GM23338 (cell line): ENCODE data around the gene GPR153. TPM values are rescaled to one million over a fixed set of nuclear protein-coding genes. Genes with fewer than 3 reads are reported as not detected.

Experiments
- ATAC-seq: fragments of 200-7000 bp; cut with Tn5 transposase; 3 replicates; pipeline ENCODE4 v1.9.1; 2020
- DNase-seq: peaks from one replicate; pipeline ENCODE4 v3.0.0-alpha.2; 2015; ENCODE audit warnings: low spot score
- H2AFZ ChIP-seq: fragments of 200-600 bp; sonication (generic); 2 replicates; pipeline ENCODE4 v1.8.0; 2016; ENCODE audit warnings: antibody characterized with exemption, mild to moderate bottlenecking, moderate library complexity
- H3F3A ChIP-seq: fragments of 200-600 bp; sonication (generic); replicated peaks from 2 replicates; pipeline ENCODE4 v1.8.0; 2017; ENCODE audit warnings: antibody characterized with exemption, mixed run types, low read depth
- H3K27ac ChIP-seq: fragments of 200-600 bp; sonication (generic); 2 replicates; pipeline ENCODE4 v1.6.1; 2016; ENCODE audit warnings: low read depth
- H3K27me3 ChIP-seq: fragments of 200-600 bp; sonication (generic); 2 replicates; pipeline ENCODE4 v1.8.0; 2016; ENCODE audit warnings: mild to moderate bottlenecking, mixed run types, moderate library complexity; ENCODE audit not compliant: insufficient read depth
- H3K36me3 ChIP-seq: fragments of 200-600 bp; sonication (generic); 2 replicates; pipeline ENCODE4 v1.8.0; 2016; ENCODE audit warnings: mild to moderate bottlenecking; ENCODE audit not compliant: insufficient read depth
- H3K4me1 ChIP-seq: fragments of 200-600 bp; sonication (generic); 2 replicates; pipeline ENCODE4 v1.8.0; 2016; ENCODE audit warnings: mild to moderate bottlenecking, moderate library complexity; ENCODE audit not compliant: insufficient read depth
- H3K4me2 ChIP-seq: fragments of 200-600 bp; sonication (generic); 2 replicates; pipeline ENCODE4 v1.7.1; 2017; ENCODE audit warnings: mixed run types
- H3K4me3 ChIP-seq: fragments of 200-600 bp; sonication (generic); 2 replicates; pipeline ENCODE4 v1.6.1; 2016; ENCODE audit warnings: mixed run types
- H3K79me2 ChIP-seq: fragments of 200-600 bp; sonication (generic); replicated peaks from 2 replicates; pipeline ENCODE4 v1.8.0; 2017; ENCODE audit warnings: mild to moderate bottlenecking; ENCODE audit not compliant: insufficient read depth
- H3K9me2 ChIP-seq: fragments of 200-600 bp; sonication (generic); 2 replicates; pipeline ENCODE4 v1.8.0; 2017; ENCODE audit not compliant: insufficient read depth
- H4K20me1 ChIP-seq: fragments of 200-600 bp; sonication (generic); replicated peaks from 2 replicates; pipeline ENCODE4 v1.8.0; 2017; ENCODE audit warnings: mild to moderate bottlenecking; ENCODE audit not compliant: insufficient read depth
- H3K27ac Mint-ChIP-seq: 2 replicates; pipeline ENCODE4 v1.8.0; 2020; ENCODE audit warnings: inconsistent platforms, mild to moderate bottlenecking, moderate library complexity, mixed read lengths
- H3K27me3 Mint-ChIP-seq: 3 replicates; pipeline ENCODE4 v1.8.0; 2022; ENCODE audit warnings: low read depth, mild to moderate bottlenecking, moderate library complexity, mixed read lengths, inconsistent platforms; ENCODE audit not compliant: insufficient read depth, poor library complexity
- H3K36me3 Mint-ChIP-seq: 3 replicates; pipeline ENCODE4 v1.8.0; 2021; ENCODE audit warnings: low read depth, mild to moderate bottlenecking, inconsistent platforms, moderate library complexity, mixed read lengths
- H3K4me1 Mint-ChIP-seq: 3 replicates; pipeline ENCODE4 v1.8.0; 2020; ENCODE audit warnings: mild to moderate bottlenecking, inconsistent platforms, mixed read lengths
- H3K4me3 Mint-ChIP-seq: 3 replicates; pipeline ENCODE4 v1.8.0; 2021; ENCODE audit warnings: moderate library complexity, mild to moderate bottlenecking, inconsistent platforms, mixed read lengths
- H3K9me3 Mint-ChIP-seq: 3 replicates; pipeline ENCODE4 v1.8.0; 2020; ENCODE audit warnings: moderate library complexity, mild to moderate bottlenecking, inconsistent platforms, mixed read lengths
- CREB1 ChIP-seq: fragments of 250-450 bp; sonication (Bioruptor Pico); IDR thresholded peaks from 2 replicates; pipeline ENCODE4 v1.5.0; 2020; ENCODE audit warnings: low read depth, mild to moderate bottlenecking, moderate library complexity
- NANOG ChIP-seq: IDR thresholded peaks from 2 replicates; pipeline ENCODE4 v1.6.1; 2016; ENCODE audit warnings: antibody characterized with exemption, borderline replicate concordance
- polyA plus RNA-seq: library from polyadenylated mRNA; unstranded; fragments of >200 nt; fragmentation: Nextera tagmentation; extraction: Ambion mirVana; gene quantifications from 2 replicates; pipeline ENCODE4 v1.2.1, GENCODE V29; 2016
- total RNA-seq: library from RNA; depleted of rRNA; stranded (reverse); fragments of >200 nt; shearing (Covaris generic); gene quantifications from 2 replicates; pipeline ENCODE4 v1.2.3, GENCODE V29; 2014
- TF ChIP-seq, protein P1 (sequence below): IDR thresholded peaks from one replicate; pipeline ENCODE4 v1.6.1; 2018; ENCODE audit warnings: antibody characterized with exemption; ENCODE audit not compliant: unreplicated experiment
- TF ChIP-seq, protein P2 (sequence below): IDR thresholded peaks from 2 replicates; pipeline ENCODE4 v1.6.1; 2016; ENCODE audit warnings: antibody characterized with exemption
- TF ChIP-seq, protein P3 (sequence below): fragments of 250-450 bp; sonication (Bioruptor Pico); IDR thresholded peaks from 2 replicates; pipeline ENCODE4 v1.5.0; 2020; ENCODE audit warnings: mild to moderate bottlenecking, moderate library complexity

The GPR153 gene
- total and polyA plus RNA-seq, 2 experiments from 2014 or later: 1.3 to 9.0 TPM

DNA sequence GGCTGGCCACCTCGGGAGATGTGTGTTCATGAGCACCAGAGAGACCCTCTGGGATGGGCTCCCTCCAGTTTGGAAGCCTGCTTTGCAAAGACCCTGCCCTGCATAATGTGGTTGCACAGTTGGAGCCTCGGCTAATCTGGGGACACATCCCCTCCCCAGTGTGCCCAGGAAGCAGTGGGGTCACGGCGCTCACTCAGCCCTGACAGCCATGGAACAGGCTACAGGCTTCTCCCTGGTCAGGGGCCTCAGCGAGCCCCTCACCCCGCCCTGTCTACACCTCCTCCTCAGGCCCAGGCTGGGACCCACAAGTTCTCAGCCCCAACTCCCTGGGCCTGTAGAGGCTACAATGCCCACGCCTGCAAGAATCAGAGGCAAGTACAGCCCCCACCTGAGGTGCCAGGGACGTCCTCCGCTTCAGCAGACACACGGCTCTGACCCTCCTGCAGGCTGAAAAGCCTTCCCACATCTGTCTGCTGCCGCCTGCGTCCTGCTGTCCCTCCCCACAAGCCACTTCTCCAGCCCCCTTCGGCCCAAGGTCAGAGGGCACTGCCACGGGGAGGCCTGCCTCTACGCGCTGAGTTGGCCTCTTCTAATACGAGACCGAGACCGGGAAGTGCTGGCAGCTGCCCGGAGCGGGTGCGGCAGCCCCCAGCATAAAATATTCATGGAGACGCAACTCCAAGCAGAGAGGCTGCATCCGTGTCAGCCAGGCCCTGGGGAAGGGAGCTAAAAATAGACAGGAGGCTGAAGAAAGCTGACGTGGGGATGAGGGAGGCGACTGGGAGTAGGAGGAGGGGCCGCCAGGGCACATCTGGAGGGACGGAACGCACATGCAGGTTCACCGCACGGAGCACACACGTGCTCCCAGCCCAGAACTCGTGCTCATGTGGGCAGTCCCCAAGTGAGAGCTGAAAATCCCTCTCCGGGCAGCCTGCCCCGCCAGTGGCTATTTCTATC, 15.2 kb upstream of the GPR153 start:
- H3K79me2 ChIP-seq: no peaks in the 10 kb centered on the region
- no peak overlapping the region for H2AFZ ChIP-seq
- no peaks in the 10 kb centered on the region for H3K27me3 ChIP-seq
- no peaks in the 10 kb centered on the region for H3K36me3 ChIP-seq
- H3F3A ChIP-seq: no peaks in the 10 kb centered on the region
- H3K4me1 Mint-ChIP-seq: peaks cover 31% of the 10 kb centered on the region
- peaks cover 4% of the 10 kb centered on the region; the same call in 1 of the 3 replicates for H3K36me3 Mint-ChIP-seq
- peak overlapping the region; percentile 84 for H3K27ac Mint-ChIP-seq
- H3K9me2 ChIP-seq: no peaks in the 10 kb centered on the region
- H3K4me3 Mint-ChIP-seq: no peak overlapping the region; the same call in 2 of the 3 replicates
- no peaks in the 10 kb centered on the region for H3K9me3 Mint-ChIP-seq
- H3K27ac ChIP-seq: 0 out of 2 replicates have a peak overlapping the region, but pooled peaks have one; percentile 26
- no peak overlapping the region for H3K4me2 ChIP-seq
- H3K4me3 ChIP-seq: no peak overlapping the region
- no peak for TF ChIP-seq NANOG
- peaks cover 5% of the 10 kb centered on the region; the same call in 1 of the 2 replicates for H3K4me1 ChIP-seq
- ATAC-seq: no peak
- no peaks in the 10 kb centered on the region; the same call in 1 of the 2 replicates for H4K20me1 ChIP-seq
- peaks cover 18% of the 10 kb centered on the region for H3K27me3 Mint-ChIP-seq
- peak; percentile 36 for DNase-seq

DNA sequence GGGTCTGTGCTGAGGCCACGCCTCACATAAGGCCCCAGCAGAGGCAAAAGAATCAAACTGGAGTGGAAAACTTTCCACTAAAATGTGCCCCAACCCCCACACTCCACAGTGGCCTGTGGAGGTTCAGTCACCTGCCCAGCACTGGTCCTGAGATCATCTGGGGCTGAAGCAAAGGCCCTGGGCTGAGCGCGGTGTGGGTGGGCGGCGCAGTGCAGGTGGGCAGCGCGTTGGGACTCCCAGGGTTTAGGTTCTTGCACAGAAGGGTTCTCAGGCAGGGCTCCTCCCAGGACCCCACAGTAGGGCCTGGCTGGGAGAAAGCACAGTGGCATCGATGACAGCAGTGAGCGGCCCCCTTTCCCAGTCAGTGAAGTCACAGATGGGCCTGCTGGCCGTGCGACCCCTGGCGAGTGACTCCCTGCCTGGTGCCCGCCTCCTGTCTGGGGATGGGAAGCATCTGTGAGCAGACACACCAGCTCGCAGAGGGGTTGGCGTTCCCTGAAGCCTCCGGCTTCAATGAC, 13.8 kb upstream of the GPR153 start:
- H3K4me3 ChIP-seq: no peak overlapping the region
- no peaks in the 10 kb centered on the region for H3K36me3 ChIP-seq
- Mint-ChIP-seq H3K4me1 (peaks cover 34% of the 10 kb centered on the region), H3K4me3 (no peak overlapping the region), H3K36me3 (peaks cover 4% of the 10 kb centered on the region; the same call in 1 of the 3 replicates), H3K27ac (no peak overlapping the region), H3K9me3 (no peaks in the 10 kb centered on the region), H3K27me3 (peaks cover 20% of the 10 kb centered on the region)
- no peak overlapping the region for H3K27ac ChIP-seq
- no peak for DNase-seq
- peaks cover 5% of the 10 kb centered on the region; the same call in 1 of the 2 replicates for H3K4me1 ChIP-seq
- no peaks in the 10 kb centered on the region; the same call in 1 of the 2 replicates for H4K20me1 ChIP-seq
- H3K9me2 ChIP-seq: no peaks in the 10 kb centered on the region
- H3K79me2 ChIP-seq: no peaks in the 10 kb centered on the region
- H3K4me2 ChIP-seq: no peak overlapping the region
- no peaks in the 10 kb centered on the region for H3F3A ChIP-seq
- no peaks in the 10 kb centered on the region for H3K27me3 ChIP-seq
- H2AFZ ChIP-seq: no peak overlapping the region
- no peak for ATAC-seq
- TF ChIP-seq NANOG (no peak), CREB1 (CRISPR knock-in tag) (no peak)
- TF ChIP-seq, protein P1, sequence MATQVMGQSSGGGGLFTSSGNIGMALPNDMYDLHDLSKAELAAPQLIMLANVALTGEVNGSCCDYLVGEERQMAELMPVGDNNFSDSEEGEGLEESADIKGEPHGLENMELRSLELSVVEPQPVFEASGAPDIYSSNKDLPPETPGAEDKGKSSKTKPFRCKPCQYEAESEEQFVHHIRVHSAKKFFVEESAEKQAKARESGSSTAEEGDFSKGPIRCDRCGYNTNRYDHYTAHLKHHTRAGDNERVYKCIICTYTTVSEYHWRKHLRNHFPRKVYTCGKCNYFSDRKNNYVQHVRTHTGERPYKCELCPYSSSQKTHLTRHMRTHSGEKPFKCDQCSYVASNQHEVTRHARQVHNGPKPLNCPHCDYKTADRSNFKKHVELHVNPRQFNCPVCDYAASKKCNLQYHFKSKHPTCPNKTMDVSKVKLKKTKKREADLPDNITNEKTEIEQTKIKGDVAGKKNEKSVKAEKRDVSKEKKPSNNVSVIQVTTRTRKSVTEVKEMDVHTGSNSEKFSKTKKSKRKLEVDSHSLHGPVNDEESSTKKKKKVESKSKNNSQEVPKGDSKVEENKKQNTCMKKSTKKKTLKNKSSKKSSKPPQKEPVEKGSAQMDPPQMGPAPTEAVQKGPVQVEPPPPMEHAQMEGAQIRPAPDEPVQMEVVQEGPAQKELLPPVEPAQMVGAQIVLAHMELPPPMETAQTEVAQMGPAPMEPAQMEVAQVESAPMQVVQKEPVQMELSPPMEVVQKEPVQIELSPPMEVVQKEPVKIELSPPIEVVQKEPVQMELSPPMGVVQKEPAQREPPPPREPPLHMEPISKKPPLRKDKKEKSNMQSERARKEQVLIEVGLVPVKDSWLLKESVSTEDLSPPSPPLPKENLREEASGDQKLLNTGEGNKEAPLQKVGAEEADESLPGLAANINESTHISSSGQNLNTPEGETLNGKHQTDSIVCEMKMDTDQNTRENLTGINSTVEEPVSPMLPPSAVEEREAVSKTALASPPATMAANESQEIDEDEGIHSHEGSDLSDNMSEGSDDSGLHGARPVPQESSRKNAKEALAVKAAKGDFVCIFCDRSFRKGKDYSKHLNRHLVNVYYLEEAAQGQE: no peak
- TF ChIP-seq, protein P2, sequence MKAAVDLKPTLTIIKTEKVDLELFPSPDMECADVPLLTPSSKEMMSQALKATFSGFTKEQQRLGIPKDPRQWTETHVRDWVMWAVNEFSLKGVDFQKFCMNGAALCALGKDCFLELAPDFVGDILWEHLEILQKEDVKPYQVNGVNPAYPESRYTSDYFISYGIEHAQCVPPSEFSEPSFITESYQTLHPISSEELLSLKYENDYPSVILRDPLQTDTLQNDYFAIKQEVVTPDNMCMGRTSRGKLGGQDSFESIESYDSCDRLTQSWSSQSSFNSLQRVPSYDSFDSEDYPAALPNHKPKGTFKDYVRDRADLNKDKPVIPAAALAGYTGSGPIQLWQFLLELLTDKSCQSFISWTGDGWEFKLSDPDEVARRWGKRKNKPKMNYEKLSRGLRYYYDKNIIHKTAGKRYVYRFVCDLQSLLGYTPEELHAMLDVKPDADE: no peak
- TF ChIP-seq, protein P3, sequence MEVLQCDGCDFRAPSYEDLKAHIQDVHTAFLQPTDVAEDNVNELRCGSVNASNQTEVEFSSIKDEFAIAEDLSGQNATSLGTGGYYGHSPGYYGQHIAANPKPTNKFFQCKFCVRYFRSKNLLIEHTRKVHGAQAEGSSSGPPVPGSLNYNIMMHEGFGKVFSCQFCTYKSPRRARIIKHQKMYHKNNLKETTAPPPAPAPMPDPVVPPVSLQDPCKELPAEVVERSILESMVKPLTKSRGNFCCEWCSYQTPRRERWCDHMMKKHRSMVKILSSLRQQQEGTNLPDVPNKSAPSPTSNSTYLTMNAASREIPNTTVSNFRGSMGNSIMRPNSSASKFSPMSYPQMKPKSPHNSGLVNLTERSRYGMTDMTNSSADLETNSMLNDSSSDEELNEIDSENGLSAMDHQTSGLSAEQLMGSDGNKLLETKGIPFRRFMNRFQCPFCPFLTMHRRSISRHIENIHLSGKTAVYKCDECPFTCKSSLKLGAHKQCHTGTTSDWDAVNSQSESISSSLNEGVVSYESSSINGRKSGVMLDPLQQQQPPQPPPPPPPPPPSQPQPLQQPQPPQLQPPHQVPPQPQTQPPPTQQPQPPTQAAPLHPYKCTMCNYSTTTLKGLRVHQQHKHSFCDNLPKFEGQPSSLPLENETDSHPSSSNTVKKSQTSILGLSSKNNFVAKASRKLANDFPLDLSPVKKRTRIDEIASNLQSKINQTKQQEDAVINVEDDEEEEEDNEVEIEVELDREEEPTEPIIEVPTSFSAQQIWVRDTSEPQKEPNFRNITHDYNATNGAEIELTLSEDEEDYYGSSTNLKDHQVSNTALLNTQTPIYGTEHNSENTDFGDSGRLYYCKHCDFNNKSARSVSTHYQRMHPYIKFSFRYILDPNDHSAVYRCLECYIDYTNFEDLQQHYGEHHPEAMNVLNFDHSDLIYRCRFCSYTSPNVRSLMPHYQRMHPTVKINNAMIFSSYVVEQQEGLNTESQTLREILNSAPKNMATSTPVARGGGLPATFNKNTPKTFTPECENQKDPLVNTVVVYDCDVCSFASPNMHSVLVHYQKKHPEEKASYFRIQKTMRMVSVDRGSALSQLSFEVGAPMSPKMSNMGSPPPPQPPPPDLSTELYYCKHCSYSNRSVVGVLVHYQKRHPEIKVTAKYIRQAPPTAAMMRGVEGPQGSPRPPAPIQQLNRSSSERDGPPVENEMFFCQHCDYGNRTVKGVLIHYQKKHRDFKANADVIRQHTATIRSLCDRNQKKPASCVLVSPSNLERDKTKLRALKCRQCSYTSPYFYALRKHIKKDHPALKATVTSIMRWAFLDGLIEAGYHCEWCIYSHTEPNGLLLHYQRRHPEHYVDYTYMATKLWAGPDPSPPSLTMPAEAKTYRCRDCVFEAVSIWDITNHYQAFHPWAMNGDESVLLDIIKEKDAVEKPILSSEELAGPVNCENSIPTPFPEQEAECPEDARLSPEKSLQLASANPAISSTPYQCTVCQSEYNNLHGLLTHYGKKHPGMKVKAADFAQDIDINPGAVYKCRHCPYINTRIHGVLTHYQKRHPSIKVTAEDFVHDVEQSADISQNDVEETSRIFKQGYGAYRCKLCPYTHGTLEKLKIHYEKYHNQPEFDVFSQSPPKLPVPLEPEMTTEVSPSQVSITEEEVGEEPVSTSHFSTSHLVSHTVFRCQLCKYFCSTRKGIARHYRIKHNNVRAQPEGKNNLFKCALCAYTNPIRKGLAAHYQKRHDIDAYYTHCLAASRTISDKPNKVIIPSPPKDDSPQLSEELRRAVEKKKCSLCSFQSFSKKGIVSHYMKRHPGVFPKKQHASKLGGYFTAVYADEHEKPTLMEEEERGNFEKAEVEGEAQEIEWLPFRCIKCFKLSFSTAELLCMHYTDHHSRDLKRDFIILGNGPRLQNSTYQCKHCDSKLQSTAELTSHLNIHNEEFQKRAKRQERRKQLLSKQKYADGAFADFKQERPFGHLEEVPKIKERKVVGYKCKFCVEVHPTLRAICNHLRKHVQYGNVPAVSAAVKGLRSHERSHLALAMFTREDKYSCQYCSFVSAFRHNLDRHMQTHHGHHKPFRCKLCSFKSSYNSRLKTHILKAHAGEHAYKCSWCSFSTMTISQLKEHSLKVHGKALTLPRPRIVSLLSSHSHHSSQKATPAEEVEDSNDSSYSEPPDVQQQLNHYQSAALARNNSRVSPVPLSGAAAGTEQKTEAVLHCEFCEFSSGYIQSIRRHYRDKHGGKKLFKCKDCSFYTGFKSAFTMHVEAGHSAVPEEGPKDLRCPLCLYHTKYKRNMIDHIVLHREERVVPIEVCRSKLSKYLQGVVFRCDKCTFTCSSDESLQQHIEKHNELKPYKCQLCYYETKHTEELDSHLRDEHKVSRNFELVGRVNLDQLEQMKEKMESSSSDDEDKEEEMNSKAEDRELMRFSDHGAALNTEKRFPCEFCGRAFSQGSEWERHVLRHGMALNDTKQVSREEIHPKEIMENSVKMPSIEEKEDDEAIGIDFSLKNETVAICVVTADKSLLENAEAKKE (CRISPR knock-in tag): no peak
